CD4-positive, alpha-beta T cell (primary cell): ENCODE measurements around the gene IGFBP2. TPM values are rescaled to one million over a fixed set of nuclear protein-coding genes. Genes with fewer than 3 reads are reported as not detected.

Experiments used
- ATAC-seq: fragments of 200-7000 bp; cut with Tn5 transposase; one replicate; pipeline ENCODE4 v1.10.0; 2022; ENCODE audit warnings: mild to moderate bottlenecking; ENCODE audit not compliant: poor library complexity
- CTCF ChIA-PET: fragments of 350-600 bp; sonication (Branson Sonifier 250); formaldehyde crosslinking; loops from one replicate; lab custom pipeline; 2021; ENCODE audit warnings: antibody characterized with exemption, inconsistent platforms; lab: Charles Lee
- POLR2A ChIA-PET: fragments of 350-600 bp; sonication (Branson Sonifier 250); formaldehyde crosslinking; loops from one replicate; lab custom pipeline; 2021; ENCODE audit warnings: antibody characterized with exemption, inconsistent platforms; lab: Charles Lee
- DNase-seq, 14 experiments: peaks; one replicate each; pipeline ENCODE4 v3.0.0-alpha.2; 2013 to 2020; ENCODE audit warnings: mixed read lengths in 2 of 14
- H3K27ac ChIP-seq, 2 donors: one replicate each; pipeline versions ENCODE4 v1.5.1 to v1.7.0; 2013; ENCODE audit warnings: low read length in 2 of 2, low read depth in 1 of 2, mild to moderate bottlenecking in 1 of 2
- H3K27me3 ChIP-seq, 2 experiments: 1 replicate in 1 of 2; 2 replicates in 1 of 2; pipeline versions ENCODE4 v1.6.1 to v1.7.0; 2013; ENCODE audit warnings: low read length in 2 of 2, control low read depth in 1 of 2, mild to moderate bottlenecking in 1 of 2, moderate library complexity in 1 of 2; ENCODE audit not compliant: insufficient read depth in 2 of 2, control insufficient read depth in 1 of 2
- H3K36me3 ChIP-seq: one replicate; pipeline ENCODE4 v1.6.1; 2013; ENCODE audit warnings: low read length, control low read depth; ENCODE audit not compliant: insufficient read depth
- H3K4me1 ChIP-seq: one replicate; pipeline ENCODE4 v1.6.1; 2013; ENCODE audit warnings: low read length, control low read depth; ENCODE audit not compliant: insufficient read depth
- H3K4me3 ChIP-seq: one replicate; pipeline ENCODE4 v1.5.1; 2013; ENCODE audit warnings: mild to moderate bottlenecking, low read length, moderate library complexity
- H3K9me3 ChIP-seq, 2 experiments: 1 replicate in 1 of 2; 2 replicates in 1 of 2; pipeline versions ENCODE4 v1.6.1 to v1.7.0; 2013; ENCODE audit warnings: low read length in 2 of 2, mild to moderate bottlenecking in 2 of 2, control low read depth in 1 of 2, moderate library complexity in 1 of 2; ENCODE audit not compliant: control insufficient read depth in 1 of 2, insufficient read depth in 1 of 2
- H3K27ac Mint-ChIP-seq: one replicate; pipeline ENCODE4 v1.8.0; 2020; ENCODE audit warnings: mixed read lengths
- H3K27me3 Mint-ChIP-seq: one replicate; pipeline ENCODE4 v1.8.0; 2021; ENCODE audit warnings: mixed read lengths
- H3K36me3 Mint-ChIP-seq: one replicate; pipeline ENCODE4 v1.8.0; 2021; ENCODE audit warnings: low read depth, mixed read lengths
- H3K4me1 Mint-ChIP-seq: one replicate; pipeline ENCODE4 v1.8.0; 2021; ENCODE audit warnings: low read depth, mixed read lengths
- H3K4me3 Mint-ChIP-seq: one replicate; pipeline ENCODE4 v1.8.0; 2020; ENCODE audit warnings: mild to moderate bottlenecking, mixed read lengths
- H3K9me3 Mint-ChIP-seq: one replicate; pipeline ENCODE4 v1.8.0; 2020; ENCODE audit warnings: mixed read lengths
- intact Hi-C, 2 experiments: fragments of 100-400 bp; cut with DNase I in 1 of 2; cut with micrococcal nuclease in 1 of 2; formaldehyde crosslinking; loops; one replicate each; pipeline versions ENCODE4 v1.15.1 to v1.9.0; 2023 to 2025; cut with DNase I, micrococcal nuclease
- total RNA-seq, 174 experiments: library from RNA in 2 of 174; stranded (reverse) in 2 of 174; gene quantifications; one replicate each; pipeline ENCODE4 v1.2.3 and lab custom pipeline; 2021 to 2026
- TF ChIP-seq, protein P1 (sequence below): fragments of 200-600 bp; IDR thresholded peaks from one replicate; pipeline ENCODE4 v1.8.0; 2022; ENCODE audit warnings: antibody characterized with exemption, mild to moderate bottlenecking

IGFBP2 gene
- total RNA-seq, 2 experiments from 2014 or later = not detected

DNA sequence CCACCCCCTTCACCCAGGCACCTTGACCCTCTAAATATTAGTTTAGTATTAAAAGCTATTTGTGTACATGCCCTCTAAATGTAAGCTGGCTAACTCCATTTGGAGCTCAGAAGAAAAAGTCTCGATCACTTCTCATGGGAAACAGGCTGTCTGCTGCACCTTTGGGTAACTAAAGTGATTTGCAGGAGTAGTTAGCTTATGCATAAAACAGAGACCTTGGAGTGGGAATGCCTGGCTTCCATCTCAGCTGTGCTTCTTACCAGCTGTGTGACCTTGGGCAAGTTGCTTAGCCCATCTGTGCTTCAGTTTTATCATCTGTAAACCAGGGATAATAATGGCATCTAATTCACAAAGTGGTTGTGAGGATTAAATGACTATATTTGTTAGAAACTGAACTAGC, 29.9 kb downstream of the IGFBP2 start:
- no peak overlapping the region for H3K4me3 Mint-ChIP-seq
- no peaks in the 10 kb centered on the region for H3K4me1 Mint-ChIP-seq
- H3K27ac Mint-ChIP-seq = no peak overlapping the region
- H3K27me3 Mint-ChIP-seq = peaks cover 6% of the 10 kb centered on the region
- CTCF ChIA-PET = no interaction called here
- H3K9me3 Mint-ChIP-seq = no peaks in the 10 kb centered on the region
- H3K4me3 ChIP-seq = no peak overlapping the region
- TF ChIP-seq, protein P1, sequence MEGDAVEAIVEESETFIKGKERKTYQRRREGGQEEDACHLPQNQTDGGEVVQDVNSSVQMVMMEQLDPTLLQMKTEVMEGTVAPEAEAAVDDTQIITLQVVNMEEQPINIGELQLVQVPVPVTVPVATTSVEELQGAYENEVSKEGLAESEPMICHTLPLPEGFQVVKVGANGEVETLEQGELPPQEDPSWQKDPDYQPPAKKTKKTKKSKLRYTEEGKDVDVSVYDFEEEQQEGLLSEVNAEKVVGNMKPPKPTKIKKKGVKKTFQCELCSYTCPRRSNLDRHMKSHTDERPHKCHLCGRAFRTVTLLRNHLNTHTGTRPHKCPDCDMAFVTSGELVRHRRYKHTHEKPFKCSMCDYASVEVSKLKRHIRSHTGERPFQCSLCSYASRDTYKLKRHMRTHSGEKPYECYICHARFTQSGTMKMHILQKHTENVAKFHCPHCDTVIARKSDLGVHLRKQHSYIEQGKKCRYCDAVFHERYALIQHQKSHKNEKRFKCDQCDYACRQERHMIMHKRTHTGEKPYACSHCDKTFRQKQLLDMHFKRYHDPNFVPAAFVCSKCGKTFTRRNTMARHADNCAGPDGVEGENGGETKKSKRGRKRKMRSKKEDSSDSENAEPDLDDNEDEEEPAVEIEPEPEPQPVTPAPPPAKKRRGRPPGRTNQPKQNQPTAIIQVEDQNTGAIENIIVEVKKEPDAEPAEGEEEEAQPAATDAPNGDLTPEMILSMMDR = no peak
- H3K27me3 ChIP-seq = no peaks in the 10 kb centered on the region
- H3K36me3 ChIP-seq = no peaks in the 10 kb centered on the region
- H3K9me3 ChIP-seq = peaks cover 0 to 5% of the 10 kb centered on the region in 2 experiments
- POLR2A ChIA-PET = no interaction called here
- no peaks in the 10 kb centered on the region for H3K36me3 Mint-ChIP-seq
- intact Hi-C loops = loop anchor here in 1 of 2 experiments (10.0 kb wide), 1 partner anchor 718 kb away; no protein-coding TSS in a partner anchor
- no peak overlapping the region for H3K27ac ChIP-seq
- DNase-seq (no peak), ATAC-seq (no peak)
- no peaks in the 10 kb centered on the region for H3K4me1 ChIP-seq

DNA sequence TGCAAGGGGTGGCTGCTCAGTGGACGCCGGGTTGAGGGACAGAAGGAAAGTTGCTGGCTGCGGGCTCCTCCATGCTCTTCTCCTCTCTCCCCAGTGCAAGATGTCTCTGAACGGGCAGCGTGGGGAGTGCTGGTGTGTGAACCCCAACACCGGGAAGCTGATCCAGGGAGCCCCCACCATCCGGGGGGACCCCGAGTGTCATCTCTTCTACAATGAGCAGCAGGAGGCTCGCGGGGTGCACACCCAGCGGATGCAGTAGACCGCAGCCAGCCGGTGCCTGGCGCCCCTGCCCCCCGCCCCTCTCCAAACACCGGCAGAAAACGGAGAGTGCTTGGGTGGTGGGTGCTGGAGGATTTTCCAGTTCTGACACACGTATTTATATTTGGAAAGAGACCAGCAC, 30.6 kb downstream of the IGFBP2 start:
- DNase-seq = no peak
- Histone ChIP-seq H3K27ac (no peak overlapping the region), H3K27me3 (no peaks in the 10 kb centered on the region), H3K9me3 (peaks cover 0 to 5% of the 10 kb centered on the region in 2 experiments), H3K4me1 (no peaks in the 10 kb centered on the region), H3K4me3 (no peak overlapping the region), H3K36me3 (no peaks in the 10 kb centered on the region)
- ATAC-seq = no peak
- H3K4me1 Mint-ChIP-seq = no peaks in the 10 kb centered on the region
- intact Hi-C loops = loop anchor here in 1 of 2 experiments (10.0 kb wide), 1 partner anchor 719 kb away; no protein-coding TSS in a partner anchor
- CTCF ChIA-PET = no interaction called here
- H3K9me3 Mint-ChIP-seq = no peaks in the 10 kb centered on the region
- H3K36me3 Mint-ChIP-seq = no peaks in the 10 kb centered on the region
- TF ChIP-seq, protein P1 = no peak
- no peak overlapping the region for H3K4me3 Mint-ChIP-seq
- peaks cover 6% of the 10 kb centered on the region for H3K27me3 Mint-ChIP-seq
- H3K27ac Mint-ChIP-seq = no peak overlapping the region
- POLR2A ChIA-PET = no interaction called here

- Mint-ChIP-seq H3K4me1 (no peaks in the 10 kb centered on the region), H3K27ac (no peak overlapping the region), H3K9me3 (no peaks in the 10 kb centered on the region), H3K4me3 (no peak overlapping the region), H3K27me3 (peaks cover 3% of the 10 kb centered on the region), H3K36me3 (no peaks in the 10 kb centered on the region)
- DNase-seq = no peak
- Histone ChIP-seq H3K27me3 (peaks cover 0 to 1% of the 10 kb centered on the region in 2 experiments), H3K4me3 (no peak overlapping the region), H3K4me1 (no peaks in the 10 kb centered on the region), H3K27ac (no peak overlapping the region), H3K36me3 (no peaks in the 10 kb centered on the region), H3K9me3 (peaks cover 0 to 5% of the 10 kb centered on the region in 2 experiments)
- CTCF ChIA-PET = no interaction called here
- POLR2A ChIA-PET = no interaction called here
- TF ChIP-seq, protein P1 = no peak
- no peak for ATAC-seq
- intact Hi-C loops = loop anchor here (5.0 to 10.0 kb wide), 2 partner anchors 712 to 720 kb away; no protein-coding TSS in a partner anchor
Measured at GRCh38 chr2:216664593-216665034, 31.4 kb downstream of the IGFBP2 start.
